Thoracic aorta (tissue), 2 donors: ENCODE results near the gene TK1. TPM values are rescaled to one million over a fixed set of nuclear protein-coding genes. Genes with fewer than 3 reads are reported as not detected.

Source experiments
- ATAC-seq: fragments of 150-250 bp; one replicate; pipeline ENCODE4 v1.8.0; 2017; ENCODE audit warnings: low read depth; ENCODE audit not compliant: insufficient number of reproducible peaks, low FRiP score
- DNase-seq: peaks from one replicate; pipeline ENCODE4 v3.0.0-alpha.2; 2020; ENCODE audit warnings: low spot score
- H3K27ac ChIP-seq, 2 donors: fragments of 200-600 bp; sonication (generic); 1 replicate in 1 of 2; 2 replicates in 1 of 2; pipeline ENCODE4 v1.5.1; 2016; ENCODE audit warnings: mild to moderate bottlenecking in 2 of 2, moderate library complexity in 2 of 2
- H3K27me3 ChIP-seq: fragments of 200-600 bp; sonication (generic); replicated peaks from 2 replicates; pipeline ENCODE4 v1.6.0; 2016; ENCODE audit warnings: mild to moderate bottlenecking; ENCODE audit not compliant: insufficient read depth
- H3K36me3 ChIP-seq: fragments of 200-600 bp; sonication (generic); one replicate; pipeline ENCODE4 v1.5.1; 2016
- H3K4me1 ChIP-seq, 2 donors: fragments of 200-600 bp; sonication (generic); 1 replicate in 1 of 2; 2 replicates in 1 of 2; pipeline versions ENCODE4 v1.5.1 to v1.6.0; 2016; ENCODE audit warnings: low read depth in 2 of 2, mild to moderate bottlenecking in 1 of 2; ENCODE audit not compliant: control insufficient read depth in 1 of 2
- H3K4me3 ChIP-seq: fragments of 200-600 bp; sonication (generic); 2 replicates; pipeline ENCODE4 v1.5.1; 2016; ENCODE audit warnings: mild to moderate bottlenecking
- H3K9me3 ChIP-seq: fragments of 200-600 bp; sonication (generic); 2 replicates; pipeline ENCODE4 v1.5.1; 2016
- total RNA-seq, 2 donors: library from RNA; depleted of rRNA; stranded (reverse); fragments of >200 nt; gene quantifications; one replicate each; pipeline versions ENCODE4 v1.1.0 to v1.2.3, GENCODE V29; 2016
- TF ChIP-seq, protein P1 (sequence below): fragments of 200-600 bp; sonication (generic); IDR thresholded peaks from one replicate; pipeline ENCODE4 v1.5.1; 2019; ENCODE audit warnings: antibody characterized with exemption

Gene TK1
- total RNA-seq, 2 donors from 2014 or later = 3.3 to 3.5 TPM

GRCh38 chr17:78147315-78147998 lies 39.4 kb downstream of the TK1 start:
- Histone ChIP-seq H3K27me3 (no peaks in the 10 kb centered on the region), H3K4me3 (no peak overlapping the region), H3K36me3 (no peaks in the 10 kb centered on the region), H3K27ac (no peak overlapping the region), H3K4me1 (peaks cover 15 to 19% of the 10 kb centered on the region in 2 donors), H3K9me3 (no peaks in the 10 kb centered on the region)
- ATAC-seq = no peak
- TF ChIP-seq, protein P1, sequence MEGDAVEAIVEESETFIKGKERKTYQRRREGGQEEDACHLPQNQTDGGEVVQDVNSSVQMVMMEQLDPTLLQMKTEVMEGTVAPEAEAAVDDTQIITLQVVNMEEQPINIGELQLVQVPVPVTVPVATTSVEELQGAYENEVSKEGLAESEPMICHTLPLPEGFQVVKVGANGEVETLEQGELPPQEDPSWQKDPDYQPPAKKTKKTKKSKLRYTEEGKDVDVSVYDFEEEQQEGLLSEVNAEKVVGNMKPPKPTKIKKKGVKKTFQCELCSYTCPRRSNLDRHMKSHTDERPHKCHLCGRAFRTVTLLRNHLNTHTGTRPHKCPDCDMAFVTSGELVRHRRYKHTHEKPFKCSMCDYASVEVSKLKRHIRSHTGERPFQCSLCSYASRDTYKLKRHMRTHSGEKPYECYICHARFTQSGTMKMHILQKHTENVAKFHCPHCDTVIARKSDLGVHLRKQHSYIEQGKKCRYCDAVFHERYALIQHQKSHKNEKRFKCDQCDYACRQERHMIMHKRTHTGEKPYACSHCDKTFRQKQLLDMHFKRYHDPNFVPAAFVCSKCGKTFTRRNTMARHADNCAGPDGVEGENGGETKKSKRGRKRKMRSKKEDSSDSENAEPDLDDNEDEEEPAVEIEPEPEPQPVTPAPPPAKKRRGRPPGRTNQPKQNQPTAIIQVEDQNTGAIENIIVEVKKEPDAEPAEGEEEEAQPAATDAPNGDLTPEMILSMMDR = no peak
- DNase-seq = no peak

DNA sequence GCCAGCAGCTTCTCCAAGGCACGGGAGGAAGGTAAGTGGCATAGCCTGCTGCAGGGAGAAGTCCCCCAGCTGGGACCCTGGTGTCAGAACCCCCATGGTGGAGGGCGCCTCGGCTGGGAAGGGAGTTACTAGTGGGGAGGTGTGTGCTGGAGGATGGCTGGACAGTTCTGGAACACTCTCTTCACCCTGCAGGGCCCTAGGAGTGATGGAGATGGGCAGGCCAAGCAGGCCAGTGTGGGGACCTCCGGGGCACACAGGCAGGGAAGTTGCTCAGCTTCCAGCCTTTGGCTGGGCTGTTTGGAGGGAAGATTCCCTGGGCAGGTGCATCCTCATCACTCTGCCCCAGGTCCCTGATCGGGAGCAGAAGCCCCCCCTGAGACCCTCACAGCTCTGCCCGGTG lies 40.0 kb downstream of the TK1 start:
- H3K4me1 ChIP-seq = peaks cover 15 to 19% of the 10 kb centered on the region in 2 donors
- no peaks in the 10 kb centered on the region for H3K9me3 ChIP-seq
- DNase-seq (no peak), ATAC-seq (no peak)
- H3K4me3 ChIP-seq = no peak overlapping the region
- no peak overlapping the region for H3K27ac ChIP-seq
- no peaks in the 10 kb centered on the region for H3K27me3 ChIP-seq
- TF ChIP-seq, protein P1 = no peak
- H3K36me3 ChIP-seq = no peaks in the 10 kb centered on the region

GRCh38 chr17:78146471-78146869 lies 40.4 kb downstream of the TK1 start:
- Histone ChIP-seq H3K9me3 (no peaks in the 10 kb centered on the region), H3K36me3 (no peaks in the 10 kb centered on the region), H3K4me3 (no peak overlapping the region), H3K27ac (no peak overlapping the region), H3K27me3 (no peaks in the 10 kb centered on the region), H3K4me1 (peaks cover 15 to 19% of the 10 kb centered on the region in 2 donors)
- TF ChIP-seq, protein P1 = no peak
- no peak for ATAC-seq
- DNase-seq = no peak

- no peak for ATAC-seq
- TF ChIP-seq, protein P1 = no peak
- Histone ChIP-seq H3K9me3 (no peaks in the 10 kb centered on the region), H3K36me3 (no peaks in the 10 kb centered on the region), H3K4me3 (no peak overlapping the region), H3K27me3 (no peaks in the 10 kb centered on the region), H3K27ac (no peak overlapping the region), H3K4me1 (peaks cover 15 to 19% of the 10 kb centered on the region in 2 donors)
- no peak for DNase-seq
Measured at GRCh38 chr17:78144736-78145641, 41.9 kb downstream of the TK1 start.

DNA sequence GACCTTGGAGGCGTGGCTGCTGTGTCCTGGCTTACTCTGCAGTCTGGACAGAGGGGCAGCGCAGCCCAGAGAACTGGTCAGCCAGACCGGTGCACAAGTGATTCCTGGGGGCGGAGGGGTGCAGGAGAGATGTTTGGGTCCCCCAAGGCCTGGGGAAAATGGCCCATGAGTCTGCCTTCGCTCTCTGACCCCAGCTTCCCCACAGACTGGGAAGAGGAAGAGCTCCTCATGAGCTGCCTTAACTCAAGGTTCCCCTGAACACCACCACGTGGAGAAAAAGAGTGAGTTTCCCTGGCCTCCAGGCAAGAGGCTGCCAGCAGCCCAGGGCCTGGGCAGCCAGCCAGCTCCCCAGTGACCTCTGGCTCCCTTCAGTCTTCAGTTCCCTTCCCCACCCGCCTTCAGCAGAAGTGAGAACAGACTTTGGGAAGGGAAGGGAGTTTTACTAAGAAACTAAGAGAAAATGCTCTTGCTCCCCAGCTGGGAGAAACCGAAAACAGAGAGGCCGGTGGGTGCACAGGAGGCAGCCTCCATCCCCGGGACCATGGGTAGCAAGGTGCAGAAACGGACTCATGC lies 42.6 kb downstream of the TK1 start:
- Histone ChIP-seq H3K27ac (no peak overlapping the region), H3K4me3 (no peak overlapping the region), H3K9me3 (no peaks in the 10 kb centered on the region), H3K36me3 (no peaks in the 10 kb centered on the region), H3K27me3 (no peaks in the 10 kb centered on the region), H3K4me1 (peaks cover 15 to 19% of the 10 kb centered on the region in 2 donors)
- DNase-seq = no peak
- ATAC-seq = no peak
- TF ChIP-seq, protein P1 = no peak
